Middle frontal gyrus (tissue), 1 donor: Measurements from ENCODE around the gene HNRNPUL1.
"Not testable (repeated sequence)": the region's sequence is repeated elsewhere in the genome, so short reads cannot be mapped to it uniquely, and the experiment has no call there.

Experiments used
- DNase-seq: peaks from one replicate; pipeline ENCODE4 v3.0.0-alpha.2; 2015; ENCODE audit warnings: low spot score; ENCODE audit errors: extremely low spot score

The HNRNPUL1 gene

DNA sequence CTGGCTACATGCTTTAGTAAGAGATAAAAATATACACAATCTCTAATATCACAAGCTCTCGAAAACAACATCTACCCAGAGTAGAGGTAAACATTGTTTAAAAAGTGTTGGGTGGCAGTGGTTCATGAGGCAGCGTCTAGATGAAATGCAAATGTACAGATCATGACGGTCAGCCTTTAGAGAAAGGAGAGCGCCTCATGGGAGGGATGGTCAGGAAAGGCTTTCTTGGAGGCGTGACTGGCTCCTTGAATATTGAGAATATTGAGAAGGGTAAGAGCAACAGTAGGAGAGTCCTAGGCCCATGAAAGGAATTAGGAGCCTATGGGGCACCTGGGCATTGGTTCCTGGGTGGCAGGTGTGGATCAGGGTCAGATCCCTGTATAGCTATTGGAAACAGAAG, 10.6 kb downstream of the HNRNPUL1 start:
- DNase-seq, result no peak

DNA sequence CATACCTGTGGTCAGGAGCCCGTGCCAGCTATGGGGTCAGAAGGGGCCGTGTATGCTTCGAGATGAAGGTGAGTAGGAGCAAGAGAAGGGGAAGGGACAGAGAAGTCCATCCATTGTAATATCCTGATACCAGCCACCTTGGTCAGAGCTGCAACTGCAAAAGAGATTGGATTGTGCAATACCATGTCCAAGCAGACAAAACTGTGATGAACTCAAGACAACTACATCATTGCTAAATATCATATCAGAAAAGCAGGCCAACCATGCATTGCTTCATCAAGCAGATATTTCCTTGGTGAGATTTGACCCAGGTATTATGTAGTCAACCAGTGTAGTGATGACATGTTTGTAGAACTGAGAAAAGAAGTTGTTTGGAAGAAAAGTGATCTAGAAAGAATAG, 12.1 kb downstream of the HNRNPUL1 start:
- no peak for DNase-seq

DNA sequence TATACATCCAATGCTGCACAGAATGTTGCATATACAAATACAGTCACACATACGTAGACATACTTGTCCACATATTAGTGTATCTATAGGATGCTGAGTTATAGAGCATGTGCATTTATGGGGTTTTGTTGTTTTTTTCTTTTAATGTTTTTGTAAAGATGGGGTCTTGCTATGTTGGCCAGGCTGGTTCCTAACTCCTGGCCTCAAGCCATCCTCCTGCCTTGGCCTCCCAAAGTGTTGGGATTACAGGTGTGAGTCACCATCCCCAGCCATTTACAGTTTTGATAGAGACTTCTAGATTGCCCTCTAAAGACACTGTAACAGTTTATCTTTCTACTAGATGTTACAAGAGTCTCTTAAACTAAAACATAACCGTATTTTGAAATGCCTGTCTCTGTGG, 14.3 kb downstream of the HNRNPUL1 start:
- no peak for DNase-seq

DNA sequence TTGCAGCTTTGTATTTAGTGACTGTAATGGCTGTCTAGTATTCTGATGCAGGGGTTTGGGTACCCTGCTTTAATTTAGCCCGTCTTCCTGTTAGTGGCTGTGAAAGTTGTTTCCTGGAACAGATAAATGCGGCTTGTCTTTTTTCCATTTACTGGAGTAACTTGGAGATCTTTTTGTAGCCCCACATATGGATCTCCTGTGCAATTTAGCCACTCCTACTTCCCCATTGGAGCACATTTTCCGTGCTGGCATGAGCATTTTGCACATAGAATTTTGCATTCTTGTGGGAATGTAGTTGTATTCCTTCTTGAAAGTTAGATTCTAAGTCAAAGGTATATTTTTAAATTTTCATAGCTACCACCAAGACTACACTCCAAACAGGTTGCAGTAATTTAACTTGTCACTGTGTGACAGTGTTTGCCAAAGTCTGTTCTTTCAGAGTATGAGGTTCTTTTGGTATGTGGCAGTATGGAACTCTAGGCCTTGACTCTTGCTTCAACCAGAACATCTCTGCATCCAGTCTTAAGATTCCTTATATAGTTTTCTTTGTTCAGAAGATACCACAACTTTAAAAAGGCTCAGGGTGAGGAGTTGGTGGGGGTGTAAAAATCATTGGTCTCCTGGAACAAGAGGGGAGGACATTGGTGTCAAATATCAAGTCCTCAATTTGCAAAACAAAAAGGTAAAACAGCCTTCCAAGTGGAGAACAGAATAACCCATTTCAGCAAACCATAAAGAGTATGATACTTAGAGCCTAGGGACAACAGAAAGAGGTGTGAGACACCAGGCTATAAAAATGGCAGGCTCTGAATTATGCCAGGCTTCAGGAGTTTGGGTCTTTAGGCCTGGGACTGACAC, 24.7 kb downstream of the HNRNPUL1 start:
- no peak for DNase-seq

DNA sequence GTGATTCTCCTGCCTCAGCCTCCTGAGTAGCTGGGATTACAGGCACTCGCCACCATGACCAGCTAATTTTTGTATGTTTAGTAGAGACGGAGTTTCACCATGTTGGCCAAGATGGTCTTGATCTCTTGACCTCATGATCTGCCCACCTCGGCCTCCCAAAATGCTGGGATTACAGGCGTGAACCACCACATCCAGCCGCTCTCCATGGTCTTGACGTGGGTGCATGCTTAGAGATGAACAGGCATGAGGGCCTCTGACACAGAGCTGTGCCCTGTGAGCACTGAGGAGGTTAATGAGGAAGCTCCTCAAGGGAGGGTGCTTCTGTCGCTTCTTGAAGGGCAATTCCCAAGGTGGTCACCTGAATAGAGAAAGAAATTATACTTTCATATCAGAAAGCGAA, 25.6 kb downstream of the HNRNPUL1 start:
- not testable (repeated sequence) for DNase-seq

DNA sequence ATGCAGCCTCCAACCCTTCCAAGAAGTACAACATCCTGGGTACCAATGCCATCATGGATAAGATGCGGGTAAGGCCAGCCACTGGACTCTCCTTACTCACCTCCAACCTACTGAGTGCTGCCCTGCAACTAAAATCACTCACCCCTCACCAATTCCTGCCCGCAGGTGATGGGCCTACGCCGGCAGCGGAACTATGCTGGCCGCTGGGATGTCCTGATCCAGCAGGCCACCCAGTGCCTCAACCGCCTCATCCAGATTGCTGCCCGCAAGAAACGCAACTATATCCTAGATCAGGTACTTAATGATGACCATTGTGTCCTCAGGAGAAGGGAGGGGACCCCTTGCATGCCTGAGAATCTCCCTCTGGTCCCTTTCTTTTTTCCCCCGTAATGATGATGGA, 30.2 kb downstream of the HNRNPUL1 start:
- no peak for DNase-seq

- DNase-seq, result no peak
Observed at GRCh38 chr19:41295499-41295898, 31.3 kb downstream of the HNRNPUL1 start.

DNA sequence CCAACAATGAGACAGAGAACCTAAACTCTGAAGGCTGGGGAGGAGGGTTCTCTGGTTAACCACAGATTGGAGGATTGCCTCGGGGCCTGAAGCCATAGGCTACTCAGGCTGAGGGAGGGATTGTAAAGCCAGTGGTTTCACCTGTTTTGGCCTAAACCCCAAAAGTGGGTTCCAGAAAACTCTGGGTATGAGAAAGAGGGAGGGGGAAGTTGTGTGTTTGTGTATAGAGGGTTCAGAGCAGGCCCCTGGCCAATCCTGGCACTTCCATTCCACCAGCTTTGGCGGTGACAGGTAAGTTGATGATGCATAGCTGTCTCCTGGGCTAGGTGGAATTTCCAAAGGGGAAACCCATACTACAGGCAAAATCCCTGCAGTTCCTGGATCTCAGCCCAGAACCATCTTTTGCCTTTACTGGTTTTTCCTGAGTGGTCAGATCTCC, 32.3 kb downstream of the HNRNPUL1 start:
- DNase-seq, result no peak

DNA sequence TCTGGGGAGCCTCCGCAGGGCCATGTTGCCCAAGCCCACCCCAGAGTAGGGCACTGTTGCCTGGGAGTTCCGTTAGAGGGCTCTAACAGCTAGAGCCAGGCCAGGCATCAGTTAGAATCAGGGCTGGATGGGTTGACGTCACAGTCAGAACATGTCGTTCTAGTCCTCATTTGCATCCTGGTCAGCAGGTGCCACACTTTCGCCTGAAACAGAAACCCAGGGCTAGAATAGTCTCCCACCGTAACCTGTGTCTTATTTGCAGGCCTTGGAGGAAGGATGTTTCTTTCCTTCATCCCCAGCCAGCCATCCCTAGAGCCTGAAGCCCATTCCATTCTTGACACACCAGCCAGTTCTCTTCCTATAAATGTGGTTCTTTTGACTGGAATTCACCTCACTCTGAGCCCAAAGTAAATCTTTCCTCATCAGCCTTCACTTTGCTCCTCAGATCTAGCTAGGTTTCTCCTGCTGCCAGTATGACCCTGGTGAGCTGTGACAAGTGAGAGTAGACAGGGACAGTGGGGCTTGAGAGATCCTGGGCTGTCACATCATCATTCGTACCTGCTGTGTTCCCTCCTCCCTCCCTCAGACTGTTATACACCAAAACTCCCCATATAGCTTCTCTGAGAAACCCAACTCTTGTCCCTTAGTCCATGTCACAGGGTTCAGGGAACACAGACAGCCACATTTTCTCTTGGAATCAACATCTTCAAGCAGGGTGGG, 33.6 kb downstream of the HNRNPUL1 start:
- peak; percentile 3 for DNase-seq

DNA sequence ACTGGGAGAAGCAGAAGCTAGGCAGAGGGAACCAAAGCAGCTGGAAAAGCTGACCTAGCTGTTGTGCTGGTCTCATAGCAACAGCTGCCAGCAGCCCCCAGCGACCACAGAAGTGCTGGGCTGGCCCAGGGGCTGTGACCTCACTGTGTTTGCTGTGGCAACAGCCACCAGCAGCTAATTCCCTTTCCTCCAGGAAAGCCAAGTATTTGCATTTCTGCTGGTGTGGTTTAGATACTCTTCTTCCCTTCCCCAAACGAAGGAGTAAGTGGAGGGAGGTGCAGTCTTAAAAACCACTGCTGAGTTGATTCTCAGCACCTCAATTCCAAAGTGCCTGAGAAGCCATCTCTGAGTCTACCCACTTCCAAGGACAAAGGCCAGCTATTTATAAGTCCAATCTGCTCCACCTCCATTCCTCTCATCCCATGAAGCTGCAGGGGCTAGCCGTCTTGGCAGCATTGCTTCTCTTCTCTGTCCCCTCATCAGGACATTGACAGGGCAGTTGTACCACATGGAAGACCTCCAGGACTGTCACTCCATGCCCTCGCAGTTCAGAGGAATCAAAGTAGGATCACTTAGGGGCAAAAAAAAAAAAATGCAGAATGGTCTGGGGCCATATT, 34.3 kb downstream of the HNRNPUL1 start:
- no peak for DNase-seq

DNA sequence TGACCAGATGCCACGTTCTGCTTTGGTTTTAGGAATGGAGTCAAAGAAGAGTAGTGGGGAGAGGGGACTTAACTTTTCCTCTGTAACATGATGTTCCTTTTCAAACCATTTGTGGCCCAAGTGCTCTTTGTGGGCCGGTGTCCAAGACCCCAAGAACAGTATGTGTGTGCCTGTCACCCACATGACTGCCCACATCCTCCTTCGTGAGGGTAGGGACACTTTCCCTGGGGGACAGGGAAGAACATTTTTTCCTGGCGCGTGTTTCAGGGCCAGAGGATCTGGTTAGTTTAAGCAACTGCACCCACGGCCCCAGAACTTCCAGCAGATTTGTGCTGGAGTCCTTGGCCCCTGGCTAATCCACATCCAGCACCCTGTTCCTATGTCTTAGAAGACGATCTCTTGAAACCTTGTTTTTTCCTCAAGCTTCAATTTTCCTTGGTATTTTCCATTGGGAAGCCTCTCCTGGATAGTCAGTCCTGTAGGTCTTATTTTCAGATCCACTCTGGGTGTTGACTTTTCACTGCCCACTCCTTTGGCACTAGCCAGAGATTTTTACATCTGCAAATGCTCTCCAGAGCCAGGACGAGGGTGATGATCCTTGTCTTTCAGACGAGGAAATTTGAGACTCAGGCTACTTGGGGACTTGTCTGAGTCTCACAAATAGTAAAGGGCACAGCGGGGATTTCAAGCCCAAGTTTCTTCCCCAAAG, 35.0 kb downstream of the HNRNPUL1 start:
- DNase-seq, result no peak

DNA sequence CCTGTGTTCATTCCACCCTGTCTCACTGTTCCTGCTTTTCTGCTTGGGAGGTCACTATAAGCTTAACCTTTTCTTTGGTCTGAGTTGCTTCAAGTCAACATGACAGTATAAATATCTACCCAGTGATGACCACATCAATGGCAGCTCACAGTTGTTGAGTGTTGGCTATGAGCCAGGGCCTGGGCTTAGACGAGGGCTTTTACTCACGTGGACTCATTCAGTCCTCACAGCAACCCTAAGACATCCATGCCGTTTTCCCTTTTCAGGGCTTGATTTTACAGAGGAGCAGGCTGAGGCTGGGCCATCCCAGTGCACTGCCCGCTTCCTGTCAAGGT, 35.5 kb downstream of the HNRNPUL1 start:
- DNase-seq, result no peak

GRCh38 chr19:41300555-41300954, 36.4 kb downstream of the HNRNPUL1 start:
- no peak for DNase-seq

- no peak for DNase-seq
Observed at GRCh38 chr19:41302624-41303351, 38.6 kb downstream of the HNRNPUL1 start.

DNA sequence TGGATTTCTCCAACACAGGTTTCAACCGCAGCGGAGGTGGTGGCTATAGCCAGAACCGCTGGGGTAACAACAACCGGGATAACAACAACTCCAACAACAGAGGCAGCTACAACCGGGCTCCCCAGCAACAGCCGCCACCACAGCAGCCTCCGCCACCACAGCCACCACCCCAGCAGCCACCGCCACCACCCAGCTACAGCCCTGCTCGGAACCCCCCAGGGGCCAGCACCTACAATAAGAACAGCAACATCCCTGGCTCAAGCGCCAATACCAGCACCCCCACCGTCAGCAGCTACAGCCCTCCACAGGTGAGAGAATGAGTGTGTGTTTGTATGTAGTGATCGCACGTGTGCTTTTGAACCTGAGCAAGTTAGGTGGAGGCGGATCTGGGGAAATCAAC, 39.8 kb downstream of the HNRNPUL1 start:
- DNase-seq, result no peak

- no peak for DNase-seq
Observed at GRCh38 chr19:41304706-41305483, 40.7 kb downstream of the HNRNPUL1 start.

GRCh38 chr19:41305927-41306793, 42.0 kb downstream of the HNRNPUL1 start:
- no peak for DNase-seq

DNA sequence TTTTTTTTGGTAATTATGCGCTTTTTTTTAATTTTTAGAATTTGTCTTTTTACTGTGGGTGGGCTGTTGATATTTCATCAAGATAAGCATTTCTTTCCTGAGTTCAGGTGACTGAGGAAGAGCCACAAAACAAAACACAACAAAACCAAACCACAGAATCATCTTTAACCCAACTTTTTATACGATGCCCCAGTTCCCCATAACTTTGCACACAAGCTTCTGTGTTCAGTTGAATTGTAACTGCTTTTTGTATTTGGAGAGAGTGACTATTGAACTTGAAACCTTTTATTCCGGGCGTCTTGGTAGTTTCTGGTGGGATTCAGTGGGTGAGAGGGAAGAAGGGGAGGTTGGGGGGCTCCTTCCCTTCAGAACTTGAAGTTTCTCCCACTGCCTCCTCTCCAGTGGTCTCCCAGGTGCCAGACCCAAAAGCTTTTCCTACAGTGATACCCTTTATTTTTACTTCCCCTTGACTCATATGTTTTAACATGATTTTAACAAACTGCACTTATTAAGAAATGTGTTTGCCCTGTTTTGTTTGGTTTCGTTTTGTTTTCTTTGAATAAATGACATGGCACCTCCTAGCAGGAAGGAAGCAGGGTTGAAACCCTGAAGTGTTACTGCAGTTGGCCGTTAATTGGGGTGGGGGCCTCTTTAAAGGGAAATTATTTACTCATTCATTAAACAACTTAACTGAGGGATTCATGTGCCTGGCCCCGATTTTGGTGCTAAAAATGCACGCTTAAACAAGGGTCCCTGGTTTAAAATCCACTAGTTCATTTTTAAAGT, 43.1 kb downstream of the HNRNPUL1 start:
- DNase-seq, result no peak
